ENCODE results near the gene FPGT.
"Not testable (repeated sequence)": the region's sequence is repeated elsewhere in the genome, so short reads cannot be mapped to it uniquely, and the experiment has no call there.

Gene FPGT

DNA sequence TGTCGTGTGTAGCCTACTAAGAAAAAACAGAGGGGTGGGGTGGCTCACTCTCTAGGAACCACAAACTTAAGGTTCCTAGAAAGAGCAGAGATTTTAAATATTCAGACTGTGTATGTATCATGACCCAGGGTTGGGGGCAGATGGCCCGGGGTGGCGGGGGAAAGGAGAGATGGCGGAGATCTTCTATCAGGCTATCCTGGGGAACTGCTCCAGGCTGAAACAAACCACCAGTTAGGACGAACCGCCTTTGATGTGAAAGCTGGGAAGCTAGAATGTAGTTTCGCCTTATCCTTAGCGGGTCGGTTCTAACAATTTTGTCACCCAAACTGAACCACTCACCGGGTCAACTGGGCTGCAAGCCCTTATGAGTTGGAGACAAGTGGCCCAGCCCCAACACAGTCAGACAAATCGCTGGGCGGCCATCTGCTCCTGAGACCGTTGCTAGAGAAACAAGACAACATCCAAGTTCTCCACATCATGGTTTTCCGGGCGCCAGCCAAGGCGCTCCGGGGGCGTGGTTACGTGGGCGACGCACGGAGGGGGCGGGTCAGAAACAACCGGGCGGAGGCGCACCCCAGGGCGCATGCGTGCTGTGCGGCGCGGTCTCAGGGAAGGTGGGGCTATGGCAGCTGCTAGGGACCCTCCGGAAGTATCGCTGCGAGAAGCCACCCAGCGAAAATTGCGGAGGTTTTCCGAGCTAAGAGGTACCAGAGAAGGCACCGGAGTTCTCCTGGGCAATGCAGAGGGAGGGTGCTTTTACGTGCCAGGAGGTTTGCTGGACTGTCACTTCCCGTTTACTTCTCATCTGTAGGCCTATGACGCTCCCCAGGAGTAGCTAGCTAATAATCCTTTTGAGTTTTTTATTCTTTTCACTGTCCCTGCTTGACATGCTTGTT, at the start of gene FPGT, which contains the start of gene LRRIQ3:
TSS of gene FPGT (plus strand) at position 586 of the 896 bp plus-strand sequence. CDS start at position 623, 37 bp downstream.
TSS of gene LRRIQ3 (minus strand) at position 520 of the 896 bp plus-strand sequence. CDS start 14,492 bp downstream, outside the sequence.
- peak; percentile 96 for DNase-seq

DNA sequence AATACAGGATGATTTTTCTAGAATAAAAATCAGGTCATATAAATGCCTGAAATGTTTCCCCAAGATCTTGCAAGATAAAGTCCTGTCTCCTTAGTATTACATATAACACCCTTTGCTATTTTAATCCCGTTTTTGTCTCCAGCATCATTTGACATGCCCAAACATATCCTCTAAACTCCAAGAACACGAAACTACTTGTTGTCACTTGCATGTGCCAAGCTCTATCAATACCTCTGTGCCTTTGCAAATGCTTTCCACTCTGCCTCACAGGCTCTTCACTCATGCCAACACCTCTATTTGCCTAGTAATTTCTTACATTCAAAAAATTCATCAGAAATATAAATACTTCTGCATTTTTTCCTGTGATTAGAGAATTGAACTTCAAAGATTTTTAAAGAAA, 38.0 kb upstream of the FPGT start:
- no peak for DNase-seq

DNA sequence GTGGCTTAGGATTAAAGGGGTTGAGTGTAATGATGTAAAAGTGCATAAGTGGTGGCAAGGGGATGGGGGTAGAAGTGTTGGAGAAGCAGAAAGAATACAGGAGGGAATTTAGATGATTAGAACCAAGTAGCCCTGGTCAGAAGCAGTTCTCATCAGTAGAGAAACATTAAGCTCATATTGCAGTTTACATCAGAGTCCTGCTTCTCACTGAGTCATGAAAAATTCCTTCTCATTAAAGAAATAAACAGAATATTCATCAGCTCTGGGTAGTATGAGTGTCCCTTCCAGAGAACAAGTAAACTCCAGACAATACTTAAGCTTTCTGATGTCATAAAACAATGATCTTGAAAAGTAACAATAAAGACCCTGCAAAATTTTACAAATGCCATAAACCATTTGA, 36.5 kb upstream of the FPGT start:
- DNase-seq, result no peak

DNA sequence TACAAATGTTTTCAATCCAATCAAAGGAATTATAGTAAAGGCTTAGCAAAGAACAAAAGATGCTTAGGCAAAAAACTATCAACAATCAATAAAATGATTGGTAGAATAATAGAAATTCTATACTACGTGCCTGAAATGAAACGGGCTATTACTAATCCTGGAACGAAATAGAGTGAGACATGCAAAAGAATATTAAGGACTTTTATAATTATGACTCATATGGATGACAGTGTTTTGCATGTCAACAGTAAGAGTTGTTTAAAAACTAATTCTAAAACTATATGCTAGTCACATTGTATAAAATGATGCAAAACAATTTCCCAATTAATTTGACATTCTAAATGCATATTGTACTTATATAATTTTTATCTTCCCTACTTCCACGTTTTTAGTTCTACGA, 35.7 kb upstream of the FPGT start:
- DNase-seq, result no peak

DNA sequence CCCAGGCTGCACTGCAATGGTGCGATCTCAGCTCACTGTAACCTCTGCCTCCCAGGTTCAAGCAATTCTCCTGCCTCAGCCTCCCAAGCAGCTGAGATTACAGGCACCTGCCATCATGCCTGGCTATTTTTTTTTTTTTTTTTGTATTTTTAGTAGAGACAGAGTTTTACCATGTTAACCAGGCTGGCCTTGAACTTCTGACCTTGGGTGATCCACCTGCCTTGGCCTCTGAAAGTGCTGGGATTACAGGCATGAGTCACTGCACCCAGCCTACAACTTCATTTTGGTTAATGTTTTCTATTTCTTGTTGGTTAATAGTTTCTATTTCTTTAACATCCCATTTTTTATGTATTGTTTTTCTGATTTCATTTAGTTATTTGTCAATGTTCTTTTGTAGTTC, 23.6 kb upstream of the FPGT start:
- DNase-seq, result not testable (repeated sequence)

DNA sequence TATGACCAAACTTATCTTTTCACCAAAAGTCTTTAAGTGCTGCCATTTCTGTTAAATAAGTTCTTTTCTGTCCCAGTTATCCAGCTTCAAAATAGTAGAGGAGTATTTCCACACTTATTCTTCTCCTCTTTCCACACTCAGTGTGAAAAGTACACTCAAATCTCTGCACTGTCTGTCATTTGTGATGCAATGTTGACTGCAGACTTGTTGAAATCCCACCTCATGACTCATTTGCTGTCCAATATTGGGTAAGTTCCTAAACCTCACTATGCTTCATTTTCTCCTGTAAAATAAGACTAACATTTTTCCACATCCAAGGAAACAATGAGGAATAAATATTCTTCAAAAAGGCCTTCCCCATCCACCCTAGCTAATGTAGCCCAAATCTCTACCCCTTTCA, 17.6 kb upstream of the FPGT start:
- no peak for DNase-seq

DNA sequence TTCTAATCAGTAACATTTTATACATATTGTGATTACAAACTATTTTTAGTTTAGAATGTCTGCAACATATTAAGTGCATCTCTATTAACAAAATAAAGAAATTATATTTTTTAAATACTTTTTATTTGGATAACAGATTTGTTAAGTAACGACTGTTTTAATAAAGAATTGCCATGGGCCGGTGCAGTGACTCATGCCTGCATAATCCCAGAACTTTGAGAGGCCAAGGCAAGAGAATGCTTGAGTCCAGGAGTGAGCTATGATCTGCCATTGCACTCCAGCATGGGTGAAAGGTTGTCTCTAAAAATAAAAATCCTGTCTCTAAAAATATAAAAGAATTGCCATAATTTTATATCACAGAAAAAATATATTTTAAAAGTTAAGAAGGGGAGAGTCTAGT, 4.1 kb upstream of the FPGT start:
- DNase-seq, result no peak

DNA sequence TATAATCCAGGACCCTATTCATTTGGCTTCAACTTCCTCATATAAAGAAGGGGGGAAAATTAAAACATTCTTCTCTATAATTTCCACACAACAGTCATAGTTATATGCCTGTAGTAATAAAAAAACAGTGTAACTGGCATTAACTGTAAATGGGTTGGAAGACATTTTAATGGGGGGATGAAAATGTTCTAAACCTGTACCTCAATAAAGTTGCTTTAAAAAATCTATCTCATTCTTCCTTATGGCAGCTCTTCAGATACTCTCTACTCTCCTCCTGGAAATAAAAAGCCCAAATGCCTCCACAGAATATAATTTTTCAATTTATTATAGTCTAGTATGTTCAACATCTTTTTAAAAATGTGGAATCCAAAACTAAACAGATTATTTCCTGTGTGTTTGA, 2.7 kb upstream of the FPGT start:
- DNase-seq, result no peak

DNA sequence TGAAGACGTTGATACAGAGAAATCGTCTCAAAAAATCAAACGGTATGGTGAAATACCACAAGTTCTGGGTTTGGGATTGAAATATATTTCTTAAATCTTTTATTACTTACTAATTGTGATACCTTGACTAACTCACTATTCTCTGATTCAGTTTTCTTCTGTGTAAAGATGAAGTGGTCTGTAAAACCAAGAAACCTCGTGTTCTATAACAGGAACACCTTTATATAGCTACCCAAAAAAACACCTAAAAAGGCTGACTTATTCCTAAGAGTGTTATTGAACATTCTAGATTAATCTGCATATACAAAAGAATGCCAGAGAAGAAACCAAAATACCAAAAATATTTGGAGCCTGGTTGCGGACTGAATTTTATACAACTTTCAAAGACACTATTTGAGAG, 787 bp upstream of the FPGT start:
- no peak for DNase-seq

DNA sequence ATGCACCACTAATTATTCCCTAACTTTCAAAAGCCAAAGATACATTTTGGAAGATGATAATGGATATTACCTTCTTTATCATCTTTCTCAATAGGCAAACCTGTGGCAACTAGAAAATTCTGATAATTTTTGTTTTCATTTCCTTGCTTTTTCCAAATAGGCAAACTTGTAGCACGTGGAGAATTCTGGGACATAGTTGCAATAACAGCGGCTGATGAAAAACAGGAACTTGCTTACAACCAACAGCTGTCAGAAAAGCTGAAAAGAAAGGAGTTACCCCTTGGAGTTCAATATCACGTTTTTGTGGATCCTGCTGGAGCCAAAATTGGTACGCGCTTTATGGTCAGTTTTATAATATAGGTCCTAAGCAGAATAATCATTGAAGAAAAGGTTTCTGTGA, 1.5 kb downstream of the FPGT start:
- DNase-seq, result no peak

DNA sequence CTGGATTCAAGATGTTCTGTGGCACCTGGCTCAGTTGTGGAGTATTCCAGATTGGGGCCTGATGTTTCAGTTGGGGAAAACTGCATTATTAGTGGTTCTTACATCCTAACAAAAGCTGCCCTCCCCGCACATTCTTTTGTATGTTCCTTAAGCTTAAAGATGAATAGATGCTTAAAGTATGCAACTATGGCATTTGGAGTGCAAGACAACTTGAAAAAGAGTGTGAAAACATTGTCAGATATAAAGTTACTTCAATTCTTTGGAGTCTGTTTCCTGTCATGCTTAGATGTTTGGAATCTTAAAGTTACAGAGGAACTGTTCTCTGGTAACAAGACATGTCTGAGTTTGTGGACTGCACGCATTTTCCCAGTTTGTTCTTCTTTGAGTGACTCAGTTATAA, 7.2 kb downstream of the FPGT start:
- DNase-seq, result no peak

DNA sequence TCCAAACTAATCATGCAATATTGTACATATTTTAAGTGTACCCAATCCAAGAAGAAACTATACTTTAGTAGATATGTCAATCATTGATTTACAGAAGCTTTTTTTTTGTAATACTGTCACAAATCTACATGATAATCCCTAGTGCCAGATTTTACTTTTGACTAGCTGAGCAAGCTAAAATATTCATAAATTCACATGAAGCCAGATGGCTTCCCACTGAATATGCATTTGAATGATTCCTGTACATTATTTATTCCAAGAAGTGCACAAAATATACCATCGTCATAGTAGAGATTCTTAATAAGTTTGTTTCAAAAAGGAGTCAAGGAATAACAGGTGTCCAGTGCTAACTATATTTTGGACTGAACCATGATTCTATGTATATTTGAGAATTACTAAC, 17.2 kb downstream of the FPGT start:
- no peak for DNase-seq

DNA sequence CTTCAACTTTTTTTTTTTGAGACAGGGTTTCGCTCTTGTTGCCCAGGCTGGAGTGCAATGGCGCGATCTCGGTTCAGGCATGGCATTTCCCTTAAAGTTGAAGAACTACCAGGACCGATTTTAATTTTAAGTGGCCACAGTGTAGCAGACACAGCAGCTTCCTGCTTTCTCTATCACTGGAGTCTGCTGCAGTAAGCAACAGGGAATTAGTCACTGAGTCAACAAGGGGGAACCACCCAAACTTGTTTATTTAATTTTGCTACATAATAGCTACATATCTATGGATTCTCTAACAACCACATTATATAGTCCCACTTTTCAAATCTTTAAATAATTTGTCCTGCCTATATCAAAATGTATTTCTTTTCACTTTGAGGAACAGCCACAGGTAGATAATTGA, 24.7 kb downstream of the FPGT start:
- DNase-seq, result no peak

DNA sequence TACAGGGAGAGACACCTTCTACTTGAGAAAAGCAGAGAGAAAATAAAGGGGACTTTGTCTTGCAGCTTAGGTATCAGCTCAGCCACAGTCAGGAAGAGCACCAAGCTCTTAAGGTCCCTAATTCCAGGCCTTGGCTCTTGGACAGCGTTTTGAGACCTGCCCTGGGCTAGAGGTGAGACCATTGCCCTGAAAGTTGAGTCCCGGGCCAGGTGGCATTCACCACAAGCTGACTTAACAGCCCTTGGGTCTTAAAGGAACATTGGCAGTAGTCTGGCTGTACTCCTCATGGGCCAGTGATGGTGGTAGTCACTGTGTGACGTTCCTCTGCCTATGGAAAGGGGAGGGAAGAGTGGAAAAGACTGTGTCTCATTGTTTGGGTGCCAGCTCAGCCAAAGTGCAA, 25.4 kb downstream of the FPGT start:
- no peak for DNase-seq

DNA sequence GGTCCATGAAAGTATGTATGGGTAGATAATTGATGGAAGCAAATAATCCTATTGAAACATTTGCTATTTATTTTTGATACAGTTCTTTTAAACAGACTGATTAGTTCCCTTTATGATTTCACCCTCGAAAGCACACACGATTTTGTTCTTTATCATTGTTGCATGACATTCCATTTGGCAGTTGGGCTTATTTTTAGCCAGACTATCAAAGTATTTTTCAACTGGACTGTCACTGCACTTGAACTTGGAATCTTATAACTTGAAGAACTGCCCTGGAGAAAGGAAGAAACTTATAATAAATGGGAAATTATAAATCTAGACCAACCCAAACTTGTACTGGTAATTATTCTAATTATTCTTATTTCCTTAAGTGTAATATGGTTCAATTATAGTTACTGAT, 37.1 kb downstream of the FPGT start, which contains the start of gene TNNI3K:
TSS of gene TNNI3K (plus strand) at position 235 of the 400 bp plus-strand sequence. CDS start at position 300, 65 bp downstream.
- DNase-seq, result no peak

DNA sequence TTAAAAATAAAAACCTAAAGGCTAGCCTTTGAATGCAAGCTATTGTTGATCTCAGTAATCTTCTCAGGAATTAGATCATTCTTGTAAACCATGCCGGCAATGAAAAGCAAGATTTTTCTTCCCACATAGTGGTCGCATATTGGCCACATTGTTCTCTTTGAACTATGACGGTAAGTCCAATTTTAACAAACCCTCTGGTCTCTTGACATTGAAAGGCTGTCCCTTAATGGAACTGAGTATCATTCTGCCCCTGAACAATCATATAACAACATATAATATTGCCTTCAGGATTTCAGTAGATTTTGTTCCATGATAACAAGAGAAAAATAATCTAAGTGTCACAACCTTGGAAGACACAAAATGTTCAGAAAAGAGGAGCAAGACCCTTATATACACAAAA, 38.4 kb downstream of the FPGT start:
- DNase-seq, result no peak

DNA sequence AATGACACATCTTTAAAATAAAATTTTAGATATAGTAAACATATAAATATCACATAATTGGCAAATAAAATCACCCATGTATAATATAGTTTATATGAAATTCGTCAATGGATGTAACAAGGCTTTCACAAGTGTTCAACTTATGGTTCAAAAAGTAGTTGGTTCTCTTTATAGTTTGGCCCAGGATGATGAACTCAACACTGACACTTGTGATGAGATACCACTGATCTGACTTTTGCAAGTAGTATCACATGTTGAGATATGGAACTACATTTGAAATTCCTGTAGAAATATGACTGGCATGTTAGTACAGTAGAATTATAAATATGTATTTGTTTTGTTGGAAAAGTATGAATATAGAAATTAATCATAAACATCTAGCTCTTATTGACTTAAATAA, 39.0 kb downstream of the FPGT start:
- no peak for DNase-seq

DNA sequence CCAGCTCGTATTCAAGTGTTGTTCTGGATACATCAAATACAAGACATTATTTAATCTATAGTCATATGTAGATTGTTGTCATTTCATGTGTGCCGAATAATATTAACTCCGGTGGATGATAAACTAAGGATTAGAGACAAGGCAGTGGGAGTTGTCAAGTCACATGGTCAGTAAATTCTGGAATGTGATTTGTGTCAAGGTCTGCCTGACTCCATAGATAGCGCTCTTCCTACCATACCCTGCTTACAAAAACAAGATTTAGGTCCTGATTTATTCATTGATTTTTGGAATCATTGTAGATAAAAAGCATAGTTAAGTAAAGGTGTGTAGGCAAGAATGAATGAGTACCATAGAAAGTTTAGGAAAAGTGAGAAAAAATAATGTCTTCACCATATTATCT, 39.7 kb downstream of the FPGT start:
- no peak for DNase-seq

DNA sequence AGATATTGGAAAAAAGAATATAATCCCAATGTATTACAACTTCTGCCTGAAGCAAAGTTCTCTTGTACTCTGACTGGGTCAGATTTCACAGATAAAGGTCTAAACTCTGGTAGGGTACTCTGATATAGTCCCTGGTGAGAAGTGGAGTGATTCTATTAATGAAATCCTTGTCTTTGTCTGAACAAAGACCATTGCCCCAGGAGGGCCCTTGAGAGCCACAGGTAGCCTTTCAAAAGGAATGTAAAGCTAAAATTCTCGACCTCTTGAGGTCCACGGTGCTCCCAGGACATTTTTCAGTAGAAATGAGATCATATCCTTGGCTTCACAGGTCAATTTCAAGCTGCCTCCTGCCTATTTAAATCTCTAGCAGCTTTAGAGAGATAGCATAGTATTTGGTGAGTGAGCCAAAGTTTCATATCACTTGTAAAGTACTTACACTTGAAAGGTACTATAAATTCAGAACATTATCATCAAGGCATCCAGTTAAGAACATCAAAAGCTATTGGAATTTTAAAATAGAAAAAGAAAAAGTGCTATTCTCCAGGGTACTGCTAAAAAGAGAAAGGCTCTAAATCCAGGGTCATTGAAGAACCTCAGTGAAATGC, 47.2 kb downstream of the FPGT start:
- DNase-seq, result no peak

DNA sequence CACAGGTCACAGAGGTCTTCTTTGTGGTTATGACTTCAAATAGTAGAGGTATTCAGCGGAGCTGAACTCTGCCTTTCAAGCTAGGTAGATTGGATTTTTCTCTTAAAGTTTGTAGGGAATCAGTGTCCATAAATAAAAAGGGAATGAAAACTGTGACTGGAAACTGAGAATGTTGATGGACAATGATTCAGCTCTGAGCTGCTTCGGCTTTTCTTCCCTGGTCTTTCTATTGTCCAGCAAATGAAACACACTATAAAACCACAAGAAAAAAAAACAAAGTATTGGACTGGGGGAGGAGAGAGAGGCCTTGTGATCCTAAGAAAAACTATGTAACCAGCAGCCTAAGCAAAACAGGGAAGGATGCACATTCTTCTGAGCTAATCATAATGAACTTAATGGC, 48.3 kb downstream of the FPGT start:
- no peak for DNase-seq

DNA sequence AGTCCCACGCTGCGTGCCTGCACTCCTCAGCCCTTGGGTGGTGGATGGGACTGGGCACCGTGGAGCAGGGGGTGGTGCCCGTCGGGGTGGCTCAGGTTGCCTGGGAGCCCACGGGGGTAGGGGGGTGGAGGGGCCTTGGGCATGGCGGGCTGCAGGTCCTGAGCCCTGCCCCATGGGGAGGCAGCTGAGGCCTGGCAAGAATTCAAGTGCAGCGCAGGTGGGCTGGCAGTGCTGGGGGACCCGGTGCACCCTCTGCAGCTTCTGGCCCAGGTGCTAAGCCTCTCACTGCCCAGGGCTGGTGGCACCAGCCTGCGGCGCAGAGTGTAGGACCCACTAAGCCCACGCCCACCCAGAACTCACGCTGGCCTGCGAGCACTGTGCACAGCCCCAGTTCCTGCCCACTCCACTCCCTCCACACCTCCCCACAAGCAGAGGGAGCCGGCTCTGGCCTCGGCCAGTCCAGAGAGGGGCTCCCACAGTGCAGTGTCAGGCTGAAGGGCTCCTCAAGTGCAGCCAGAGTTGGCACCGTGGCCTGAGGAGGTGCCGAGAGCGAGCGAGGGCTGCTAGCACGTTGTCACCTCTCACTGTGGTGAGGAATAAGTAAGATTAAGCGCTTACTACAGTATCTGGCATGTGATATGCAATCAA, 50.0 kb downstream of the FPGT start:
- DNase-seq, result no peak

DNA sequence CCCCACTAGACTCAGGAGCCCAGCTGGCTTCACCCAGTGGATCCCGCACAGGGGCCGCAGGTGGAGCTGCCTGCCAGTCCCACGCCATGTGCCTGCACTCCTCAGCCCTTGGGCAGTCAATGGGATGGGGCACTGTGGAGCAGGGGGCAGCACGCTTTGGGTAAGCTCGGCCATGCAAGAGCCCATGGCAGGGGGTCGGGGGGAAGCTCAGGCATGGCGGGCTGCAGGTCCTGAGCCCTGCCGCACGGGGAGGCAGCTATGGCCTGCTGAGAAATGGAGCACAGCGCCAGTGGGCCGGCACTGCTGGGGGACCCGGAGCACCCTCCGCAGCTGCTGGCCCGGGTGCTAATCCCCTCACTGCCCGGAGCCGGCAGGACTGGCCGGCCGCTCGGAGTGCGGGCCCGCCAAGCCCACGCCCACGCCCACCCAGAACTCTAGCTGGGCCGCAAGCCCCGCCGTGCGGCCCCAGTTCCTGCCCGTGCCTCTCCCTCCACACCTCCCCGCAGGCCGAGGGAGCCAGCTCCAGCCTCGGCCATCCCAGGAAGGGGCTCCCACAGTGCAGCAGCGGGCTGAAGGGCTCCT, 55.3 kb downstream of the FPGT start:
- DNase-seq, result not testable (repeated sequence)

Measured in CD4-positive, alpha-beta T cell treated with Interleukin-10 for 1 hour (primary cell).